NCI-H82 (cell line): ENCODE results near the gene BCAS4.

ENCODE experiments used
- DNase-seq: peaks from one replicate; lab custom pipeline; 2025; lab: John Stamatoyannopoulos, UW

Gene BCAS4

GRCh38 chr20:50823319-50823718 lies 28.5 kb downstream of the BCAS4 start:
- DNase-seq, result no peak

- no peak for DNase-seq
These were observed 29.3 kb downstream of the BCAS4 start for GRCh38 chr20:50824137-50824536.

DNA sequence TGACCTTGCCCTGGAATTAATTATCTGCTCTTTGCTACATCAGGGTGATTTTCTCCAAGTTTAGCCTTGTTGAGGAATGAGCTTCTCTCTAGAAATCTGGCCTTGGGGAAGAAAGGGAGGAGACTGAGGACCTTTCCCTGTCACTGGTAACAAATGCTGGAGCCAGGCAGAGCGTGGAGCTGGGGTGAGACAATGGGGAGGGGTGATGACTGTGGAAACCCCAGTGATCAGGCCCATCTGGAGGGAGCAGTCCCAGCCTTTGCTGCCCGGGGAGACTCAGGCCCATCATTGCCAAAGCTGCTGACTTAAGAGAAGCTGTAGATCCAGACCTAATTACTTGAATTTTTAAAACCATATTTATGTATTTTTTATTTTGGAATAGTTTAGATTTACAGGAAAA lies 31.3 kb downstream of the BCAS4 start:
- DNase-seq, result no peak

GRCh38 chr20:50828363-50829136 lies 33.7 kb downstream of the BCAS4 start:
- DNase-seq, result no peak

- DNase-seq, result no peak
These were observed 36.8 kb downstream of the BCAS4 start for GRCh38 chr20:50831622-50832021.

DNA sequence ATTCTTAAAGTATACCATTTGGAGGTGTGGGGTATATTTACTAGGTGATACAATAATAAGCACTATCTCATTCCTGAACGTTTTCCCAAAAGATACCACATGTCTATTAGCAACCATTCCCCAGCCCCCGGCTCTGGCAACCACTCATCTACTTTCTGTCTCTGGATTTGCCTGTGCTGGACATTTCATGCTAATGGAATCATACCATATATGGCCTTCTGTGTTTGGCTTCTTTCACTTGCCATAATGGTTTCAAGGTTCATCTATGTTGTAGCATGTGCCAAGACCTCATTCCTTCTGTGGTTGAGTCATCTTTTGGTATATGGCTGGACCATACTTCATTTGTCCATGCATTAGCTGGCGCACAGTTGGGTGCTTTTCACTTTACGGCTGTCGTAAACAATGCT lies 39.7 kb downstream of the BCAS4 start:
- no peak for DNase-seq

DNA sequence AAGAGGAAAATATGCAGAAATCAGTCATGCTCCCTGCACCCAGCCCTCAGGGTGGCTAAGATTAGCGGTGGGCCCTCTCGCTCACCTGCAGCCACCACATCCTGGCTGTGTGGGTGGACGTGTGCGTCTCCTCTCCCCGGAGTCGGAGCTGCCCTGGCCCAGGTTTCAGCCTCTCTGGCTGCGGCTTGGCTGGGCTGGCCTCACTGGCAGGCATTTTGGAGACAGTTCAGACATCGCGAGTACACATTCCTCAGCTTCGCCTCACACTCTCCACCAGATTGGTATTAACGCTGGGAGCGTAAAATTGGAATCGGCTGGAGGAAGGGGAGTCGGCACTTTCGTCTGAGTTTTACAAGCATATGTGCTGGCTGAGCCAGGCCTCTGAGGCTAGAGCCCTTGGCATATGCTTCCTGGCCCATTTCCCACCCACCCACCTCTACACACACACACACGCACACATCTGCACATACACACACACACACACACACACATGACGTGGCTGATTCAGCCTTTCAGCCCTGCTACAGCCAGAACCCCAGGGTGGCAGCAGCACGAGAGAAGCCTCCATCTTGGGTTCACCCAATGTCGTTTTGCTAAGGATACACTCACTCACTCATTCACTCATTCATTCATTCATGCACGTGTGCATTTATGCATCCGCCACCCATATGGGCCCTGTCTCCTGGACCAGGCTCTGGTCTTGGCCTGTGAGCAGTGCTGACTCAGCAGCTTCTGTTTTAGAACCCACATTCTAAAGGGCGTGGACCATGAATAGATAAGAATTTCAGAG lies 42.9 kb downstream of the BCAS4 start:
- DNase-seq, result no peak

DNA sequence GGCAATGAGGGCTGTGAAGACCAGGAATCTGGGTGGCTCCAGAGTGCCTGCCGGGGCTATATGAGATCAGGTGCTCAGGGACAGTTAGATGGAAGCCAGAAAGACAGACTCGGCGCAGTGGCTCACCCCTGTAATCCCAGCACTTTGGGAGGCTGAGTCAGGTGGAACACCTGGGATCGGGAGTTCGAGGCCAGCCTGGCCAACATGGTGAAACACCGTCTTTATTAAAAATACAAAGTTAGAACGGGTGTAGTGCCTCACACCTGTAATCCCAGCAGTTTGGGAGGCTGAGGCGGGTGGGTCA lies 43.4 kb downstream of the BCAS4 start:
- DNase-seq, result no peak

DNA sequence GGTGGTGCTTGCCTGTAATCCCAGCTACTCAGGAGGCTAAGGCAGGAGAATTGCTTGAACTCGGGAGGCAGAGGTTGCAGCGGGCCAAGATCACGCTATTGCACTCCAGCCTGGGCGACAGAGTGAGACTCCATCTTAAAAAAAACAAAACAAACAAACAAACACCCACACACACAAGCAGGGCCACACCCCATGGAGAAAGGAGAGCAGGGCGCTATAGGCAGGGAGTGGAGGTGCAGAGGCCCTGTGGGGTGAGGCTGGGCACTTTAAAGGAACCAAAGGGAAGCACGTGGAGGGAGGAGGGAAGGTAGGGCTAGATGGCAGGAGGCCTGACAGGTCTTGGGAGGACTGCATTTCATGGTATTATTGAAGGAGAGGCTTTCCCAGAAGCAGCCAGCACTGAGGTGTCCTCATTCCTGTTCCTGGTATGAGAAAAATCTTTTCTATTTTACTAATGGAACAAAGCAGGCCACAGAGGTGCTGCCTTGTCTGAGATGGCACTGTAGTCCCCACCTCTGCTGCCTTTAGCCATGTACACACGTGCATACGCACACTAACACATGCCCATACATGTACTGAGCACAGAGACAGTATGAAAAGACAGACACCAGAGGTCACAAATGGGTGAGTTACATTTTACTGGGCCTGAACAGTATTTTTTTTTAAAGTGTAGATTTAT lies 44.0 kb downstream of the BCAS4 start:
- no peak for DNase-seq

DNA sequence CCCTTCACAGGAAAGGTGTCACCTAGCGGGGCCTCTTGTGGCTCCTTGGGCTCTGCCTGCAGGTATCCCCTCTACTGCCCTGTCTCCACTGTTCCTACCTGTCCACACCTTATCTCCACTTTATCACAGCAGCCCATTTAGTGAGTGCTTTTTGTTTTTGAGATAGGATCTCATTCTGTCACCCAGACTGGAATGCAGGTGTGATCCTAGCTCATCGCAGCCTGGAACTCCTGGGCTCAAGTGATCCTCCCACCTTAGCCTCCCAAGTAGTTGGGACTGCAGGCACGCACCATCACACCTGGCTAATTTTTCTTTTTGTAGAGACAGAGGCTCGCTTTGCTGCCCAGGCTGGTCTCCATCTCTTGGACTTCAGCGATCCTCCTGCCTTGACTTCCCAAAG lies 48.0 kb downstream of the BCAS4 start:
- no peak for DNase-seq

- DNase-seq, result no peak
These were observed 48.7 kb downstream of the BCAS4 start for GRCh38 chr20:50843331-50844276.

DNA sequence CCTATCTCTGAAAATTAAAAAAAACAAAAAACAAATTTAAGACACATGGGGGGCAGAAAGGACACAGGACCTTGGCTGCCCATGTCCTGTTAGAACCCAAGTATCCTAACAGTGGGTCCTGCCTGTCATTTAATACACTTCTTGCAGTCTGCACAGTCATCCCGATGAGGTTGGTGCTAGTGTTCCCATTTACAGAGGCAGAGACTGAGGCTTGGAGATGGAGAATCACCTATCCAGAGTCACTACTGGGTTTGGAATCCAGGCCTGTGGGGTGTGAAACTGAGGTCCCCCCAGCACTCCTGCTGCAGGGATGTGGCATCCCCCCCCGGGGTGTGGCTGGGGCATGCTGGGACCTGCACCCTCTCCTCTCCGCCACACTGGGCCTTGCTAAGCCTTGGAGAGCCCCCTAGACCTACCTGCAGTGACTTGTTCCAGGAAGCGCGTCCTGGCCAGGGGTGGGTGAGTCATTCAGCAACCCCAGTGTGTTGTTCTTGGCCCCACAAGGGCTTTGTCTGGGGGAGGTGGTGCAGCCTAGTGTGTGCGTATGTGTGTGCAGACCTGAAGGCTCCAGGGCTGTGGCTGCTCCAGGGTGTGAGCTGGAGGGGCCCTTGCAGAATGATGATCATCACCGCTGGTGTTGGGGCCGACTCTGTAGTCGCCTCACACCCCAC lies 49.7 kb downstream of the BCAS4 start:
- no peak for DNase-seq

- DNase-seq, result no peak
These were observed 50.8 kb downstream of the BCAS4 start for GRCh38 chr20:50845566-50846215.

- DNase-seq, result no peak
These were observed 53.5 kb downstream of the BCAS4 start for GRCh38 chr20:50848341-50848808.

DNA sequence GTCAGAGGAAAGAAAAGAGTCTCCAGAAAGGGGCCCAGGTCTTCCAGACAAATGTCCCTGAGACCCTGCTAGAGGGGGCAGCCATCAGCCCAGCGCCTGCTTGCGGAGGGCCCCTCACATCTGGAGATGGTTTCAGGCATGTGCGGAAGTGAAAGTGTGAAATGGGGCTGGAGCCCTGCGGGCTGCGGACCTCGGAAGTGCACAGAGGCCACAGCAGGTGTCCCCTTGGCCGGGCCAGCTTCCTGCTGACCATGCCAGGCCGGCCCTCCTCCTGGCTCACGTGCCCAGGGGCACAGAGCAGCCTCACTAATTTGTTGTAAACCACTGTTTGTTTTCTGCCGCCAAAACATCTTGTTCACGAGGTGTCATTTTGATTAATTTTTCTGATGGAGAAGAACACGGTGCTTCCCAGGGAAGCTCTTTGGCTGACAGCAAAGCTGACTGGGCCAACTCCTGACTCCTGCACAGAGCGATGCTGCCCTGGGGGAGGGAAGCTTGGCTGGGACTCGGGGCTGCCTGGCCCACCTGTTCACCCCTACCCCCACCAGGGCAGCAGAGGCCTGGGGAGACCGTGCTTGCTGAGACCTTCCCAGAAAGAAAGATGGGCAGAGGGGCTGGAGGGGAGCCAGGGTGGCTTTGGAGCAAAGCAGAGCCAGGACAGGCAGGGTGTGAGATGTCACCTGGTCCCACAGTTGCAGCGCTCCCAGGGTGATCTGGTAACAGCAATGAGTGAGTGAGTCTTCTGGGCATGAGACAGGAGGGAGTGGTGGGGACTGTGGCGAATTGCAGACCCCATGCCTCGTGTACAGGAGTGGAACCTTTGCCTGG lies 54.2 kb downstream of the BCAS4 start:
- DNase-seq, result no peak

DNA sequence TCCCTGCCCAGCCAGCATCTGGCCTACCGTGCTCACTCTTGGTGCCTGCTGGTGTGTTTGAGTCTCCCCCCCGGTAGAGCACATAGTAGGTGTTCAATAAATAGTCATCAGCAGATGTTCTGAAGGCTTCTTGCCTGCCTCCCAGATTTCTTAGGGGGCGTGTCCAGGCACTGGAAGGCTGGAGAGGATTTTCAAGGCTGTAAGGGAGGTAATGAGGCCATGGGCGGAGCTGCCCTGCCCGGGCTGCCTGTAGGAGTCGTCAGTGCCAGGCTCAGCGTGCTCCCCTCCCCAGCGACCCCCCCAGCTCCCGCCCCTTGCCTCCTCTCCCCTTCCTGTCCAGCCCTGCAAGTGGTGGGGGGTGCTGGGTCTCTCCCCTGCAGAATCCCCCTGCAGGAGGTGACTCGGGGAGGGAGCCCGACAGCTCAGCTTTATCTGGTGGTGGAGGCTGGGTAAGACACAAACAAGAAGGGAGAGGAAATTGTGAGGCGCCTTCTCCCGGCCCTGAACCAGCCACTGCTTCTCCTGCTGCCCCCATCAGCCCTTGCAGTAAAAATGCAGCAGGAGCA lies 55.9 kb downstream of the BCAS4 start:
- DNase-seq, result peak; percentile 36

GRCh38 chr20:50852085-50852484 lies 57.2 kb downstream of the BCAS4 start:
- DNase-seq, result no peak

DNA sequence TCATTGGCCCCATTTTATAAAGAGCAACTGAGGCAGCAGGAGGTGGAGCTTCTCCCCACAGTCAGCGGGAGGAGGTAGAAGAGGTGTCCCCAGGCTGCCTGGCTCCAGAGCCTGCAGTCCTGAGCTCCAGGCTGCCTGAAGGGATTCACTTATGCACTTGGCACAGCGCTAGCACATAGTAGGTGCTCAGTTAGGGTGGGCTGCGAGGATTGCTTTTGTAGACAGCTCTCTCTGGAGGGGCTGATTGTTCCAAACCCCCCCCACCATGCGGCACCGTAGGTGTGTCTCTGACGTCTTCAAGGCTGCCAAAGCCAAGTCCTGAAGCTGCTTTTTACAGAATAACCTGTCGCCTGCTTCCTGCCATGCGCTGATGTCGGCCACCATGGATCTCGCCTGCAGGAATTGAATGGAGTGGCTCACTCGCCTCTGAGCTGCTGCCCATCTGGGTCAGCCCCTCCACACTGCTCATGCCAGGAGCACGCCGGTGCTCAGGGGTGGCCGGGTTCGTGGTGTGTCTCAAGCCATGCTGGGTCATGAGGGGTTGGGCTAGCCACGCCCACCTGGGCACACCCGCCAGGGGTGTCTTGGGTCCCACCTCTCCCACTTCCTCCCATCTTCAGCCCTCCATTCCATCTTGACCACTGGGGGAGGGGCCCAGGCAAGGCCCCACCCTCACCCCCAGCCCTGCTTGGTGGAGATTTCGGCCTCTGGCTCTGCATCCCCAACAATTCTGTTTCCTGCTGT lies 59.8 kb downstream of the BCAS4 start:
- DNase-seq, result no peak
